IPS-NIHi7 (cell line): ENCODE results near the gene FBXO44.
A peak's percentile ranks its signal among the peaks of the same experiment; 100 is the strongest.
"Not testable (repeated sequence)": the region's sequence is repeated elsewhere in the genome, so short reads cannot be mapped to it uniquely, and the experiment has no call there.

Experiments used
- DNase-seq: peaks from one replicate; pipeline ENCODE4 v3.0.0; 2012; ENCODE audit warnings: mixed read lengths; ENCODE audit errors: extremely low spot score

The FBXO44 gene, protein sequence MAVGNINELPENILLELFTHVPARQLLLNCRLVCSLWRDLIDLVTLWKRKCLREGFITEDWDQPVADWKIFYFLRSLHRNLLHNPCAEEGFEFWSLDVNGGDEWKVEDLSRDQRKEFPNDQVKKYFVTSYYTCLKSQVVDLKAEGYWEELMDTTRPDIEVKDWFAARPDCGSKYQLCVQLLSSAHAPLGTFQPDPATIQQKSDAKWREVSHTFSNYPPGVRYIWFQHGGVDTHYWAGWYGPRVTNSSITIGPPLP

DNA sequence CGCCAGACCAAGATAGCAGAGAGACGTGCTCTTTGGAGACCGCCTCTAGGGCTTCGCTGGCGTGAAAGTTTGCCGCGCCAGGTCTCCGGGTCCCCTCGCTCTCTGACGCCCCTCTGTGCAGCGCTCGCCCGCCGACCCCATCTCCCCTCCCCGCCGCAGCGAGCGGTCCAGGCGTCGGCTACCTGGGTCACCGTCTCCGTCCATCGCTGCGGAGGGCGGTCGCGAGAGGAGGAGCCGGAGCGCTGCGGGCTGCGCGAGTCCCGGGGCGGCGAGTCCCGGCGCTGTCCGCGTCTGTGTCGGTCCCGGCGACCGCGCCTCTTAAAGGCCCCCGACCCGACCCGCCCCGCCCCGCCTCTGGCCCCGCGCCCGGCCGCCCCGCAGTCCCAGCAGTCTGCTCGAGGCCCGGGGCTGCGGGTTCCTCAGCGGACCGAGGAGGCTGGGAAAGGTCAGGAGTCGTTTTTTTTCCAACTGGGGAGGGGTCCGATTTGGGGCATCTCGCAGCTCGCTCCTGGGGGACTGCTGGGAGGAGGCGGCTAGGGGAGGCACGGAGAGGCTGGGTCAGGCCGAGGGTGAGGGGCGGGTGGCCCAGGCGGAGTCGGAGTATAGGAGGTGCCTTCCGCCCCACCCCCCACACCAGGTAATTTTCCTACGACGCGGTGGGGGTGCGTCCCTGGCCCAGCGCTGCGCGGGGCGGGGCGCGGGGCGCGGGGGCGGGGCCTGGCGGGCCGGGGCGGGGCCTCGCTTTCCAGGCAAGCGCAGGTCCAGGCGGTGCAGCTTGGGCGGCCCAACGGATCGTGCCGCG is at the start of gene FBXO44, which contains the start of gene FBXO2:
TSS of gene FBXO44 (plus strand) at position 741 of the 802 bp plus-strand sequence. CDS start 959 bp downstream, outside the sequence.
TSS of gene FBXO2 (minus strand) at position 293 of the 802 bp plus-strand sequence. CDS start at position 204, 89 bp downstream.
- peak; percentile 78 for DNase-seq

DNA sequence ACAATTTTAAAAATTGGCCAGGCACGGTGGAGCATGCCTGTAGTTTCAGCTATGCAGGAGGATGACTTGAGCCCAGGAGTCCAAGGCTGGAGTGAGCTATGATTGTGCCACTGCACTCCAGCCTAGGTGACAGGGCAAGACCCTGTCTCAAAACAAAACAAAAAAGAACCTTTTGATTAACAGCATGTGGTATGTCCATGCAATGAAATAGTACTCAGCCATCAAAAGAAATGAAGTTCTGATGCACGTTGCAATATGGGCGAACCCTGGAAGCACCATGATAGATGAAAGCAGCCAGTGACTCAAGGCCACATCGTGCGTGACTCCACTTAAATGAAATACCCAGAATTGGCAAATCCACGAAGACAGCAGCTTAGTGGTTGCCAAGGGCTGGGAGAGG is 47.9 kb upstream of the FBXO44 start:
- no peak for DNase-seq

DNA sequence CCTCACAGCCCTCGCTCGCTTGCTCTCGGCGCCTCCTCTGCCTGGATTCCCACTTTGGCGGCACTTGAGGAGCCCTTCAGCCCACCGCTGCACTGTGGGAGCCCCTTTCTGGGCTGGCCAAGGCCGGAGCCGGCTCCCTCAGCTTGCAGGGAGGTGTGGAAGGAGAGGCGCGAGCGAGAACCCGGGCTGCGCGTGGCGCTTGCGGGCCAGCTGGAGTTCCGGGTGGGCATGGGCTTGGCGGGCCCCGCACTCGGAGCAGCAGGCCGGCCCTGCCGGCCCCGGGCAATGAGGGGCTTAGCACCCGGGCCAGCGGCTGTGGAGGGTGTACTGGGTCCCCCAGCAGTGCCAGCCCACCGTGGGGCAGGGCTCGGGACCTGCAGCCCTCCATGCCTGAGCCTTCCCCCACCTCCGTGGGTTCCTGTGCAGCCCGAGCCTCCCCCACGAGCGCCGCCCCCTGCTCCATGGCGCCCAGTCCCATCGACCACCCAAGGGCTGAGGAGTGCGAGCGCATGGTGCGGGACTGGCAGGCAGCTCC is 46.0 kb upstream of the FBXO44 start:
- DNase-seq: not testable (repeated sequence)

DNA sequence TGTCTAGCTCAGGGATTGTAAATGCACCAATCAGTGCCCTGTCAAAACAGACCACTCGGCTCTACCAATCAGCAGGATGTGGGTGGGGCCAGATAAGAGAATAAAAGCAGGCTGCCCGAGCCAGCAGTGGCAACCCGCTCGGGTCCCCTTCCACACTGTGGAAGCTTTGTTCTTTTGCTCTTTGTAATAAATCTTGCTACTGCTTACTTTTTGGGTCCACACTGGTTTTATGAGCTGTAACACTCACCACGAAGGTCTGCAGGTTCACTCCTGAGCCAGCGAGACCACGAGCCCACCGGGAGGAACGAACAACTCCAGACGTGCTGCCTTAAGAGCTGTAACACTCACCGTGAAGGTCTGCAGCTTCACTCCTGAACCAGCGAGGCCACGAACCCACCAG is 45.3 kb upstream of the FBXO44 start:
- not testable (repeated sequence) for DNase-seq

DNA sequence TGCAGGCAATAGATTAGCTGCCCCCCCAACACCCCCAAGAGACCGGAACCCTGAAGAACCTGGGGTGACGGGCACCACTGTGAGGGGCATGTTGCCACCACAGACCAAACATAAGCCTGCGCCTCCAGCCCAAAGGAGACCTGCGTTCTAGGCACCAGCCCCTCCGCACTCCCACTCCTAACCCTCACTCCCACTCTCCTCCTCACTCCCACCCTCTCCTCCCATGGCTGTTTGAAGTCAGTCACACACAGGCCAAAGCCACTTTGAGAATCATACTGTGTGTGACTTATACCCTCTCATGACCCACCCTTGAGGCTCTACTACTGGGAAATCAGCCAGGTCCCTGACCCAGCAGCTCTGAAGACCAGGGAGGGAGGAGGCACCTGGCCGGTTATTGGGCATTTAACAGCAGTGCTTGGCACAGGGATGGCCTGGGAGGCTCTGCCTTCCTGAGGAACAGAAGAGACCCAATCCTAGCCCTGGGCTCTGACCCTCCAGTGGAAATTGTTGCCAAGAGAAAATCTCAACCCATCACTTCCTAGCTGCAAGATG is 44.0 kb upstream of the FBXO44 start:
- DNase-seq: no peak

DNA sequence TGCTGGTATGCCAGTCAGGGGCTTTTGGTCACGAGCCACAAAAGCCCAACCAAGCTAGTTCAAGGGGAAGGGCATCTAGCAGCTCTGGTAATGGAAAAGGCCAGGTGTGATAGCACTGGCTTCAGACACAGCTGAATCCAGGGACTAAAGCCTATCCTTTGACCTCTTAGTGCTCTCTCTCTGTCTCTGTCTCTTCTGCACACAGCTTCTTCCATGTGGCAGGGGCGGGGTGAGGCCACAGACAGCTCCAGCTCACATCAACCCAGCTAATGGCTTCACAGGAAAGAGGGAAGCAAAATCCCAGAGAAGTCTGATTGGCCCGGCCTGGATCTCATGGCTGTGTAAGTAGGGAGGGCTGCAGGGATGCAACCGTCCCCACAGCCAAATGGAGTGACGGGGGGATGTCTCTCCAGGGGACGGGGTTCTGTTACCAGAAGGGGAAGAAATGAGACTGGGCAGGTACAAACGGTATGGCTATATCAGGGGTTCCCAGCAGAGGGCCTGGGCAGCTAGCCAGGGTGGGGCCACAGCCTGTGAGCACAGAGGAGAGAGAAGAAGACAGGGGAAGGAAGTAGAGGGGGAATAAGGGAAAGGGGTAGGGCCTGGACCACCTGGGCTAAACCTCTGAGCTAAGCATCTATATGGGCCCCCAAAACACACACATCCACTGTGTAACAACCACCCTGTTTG is 42.9 kb upstream of the FBXO44 start:
- no peak for DNase-seq

DNA sequence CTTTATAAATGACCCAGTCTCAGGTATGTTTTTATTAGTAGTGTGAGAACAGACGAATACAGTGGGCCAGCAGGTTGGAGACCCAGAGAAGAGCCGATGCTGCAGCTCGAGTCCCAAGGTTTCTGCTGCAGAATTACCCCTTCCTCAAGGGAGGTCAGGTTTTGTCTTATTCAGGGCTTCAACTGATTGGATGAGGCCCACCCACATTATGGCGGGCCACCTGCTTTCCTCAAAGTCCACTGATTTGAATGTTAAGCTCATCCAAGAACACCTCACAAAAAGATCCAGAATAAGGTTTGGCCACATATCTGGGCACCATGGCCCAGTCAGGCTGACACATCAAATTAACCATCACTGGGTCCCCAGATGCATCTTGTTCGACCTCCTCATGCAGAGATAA is 41.3 kb upstream of the FBXO44 start:
- no peak for DNase-seq

DNA sequence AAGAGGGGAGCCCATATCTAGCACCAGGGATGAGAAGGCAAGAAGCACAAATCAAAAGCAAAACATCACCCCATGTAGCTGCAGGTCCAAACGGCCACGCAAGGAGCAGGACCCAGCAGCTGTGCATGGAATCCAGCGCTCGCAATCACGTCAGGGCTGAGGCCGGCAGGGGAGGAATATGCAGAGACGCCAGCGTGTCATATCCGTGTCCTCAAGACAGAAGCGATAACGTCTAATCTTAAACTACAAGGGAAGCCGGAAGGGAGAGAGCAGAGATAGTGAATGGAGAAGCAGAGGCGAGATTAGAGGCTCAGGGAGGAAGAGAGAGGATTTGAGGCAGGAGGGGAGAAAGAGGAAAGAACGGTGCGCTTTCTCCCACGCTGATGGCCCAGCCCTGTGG is 39.6 kb upstream of the FBXO44 start:
- no peak for DNase-seq

DNA sequence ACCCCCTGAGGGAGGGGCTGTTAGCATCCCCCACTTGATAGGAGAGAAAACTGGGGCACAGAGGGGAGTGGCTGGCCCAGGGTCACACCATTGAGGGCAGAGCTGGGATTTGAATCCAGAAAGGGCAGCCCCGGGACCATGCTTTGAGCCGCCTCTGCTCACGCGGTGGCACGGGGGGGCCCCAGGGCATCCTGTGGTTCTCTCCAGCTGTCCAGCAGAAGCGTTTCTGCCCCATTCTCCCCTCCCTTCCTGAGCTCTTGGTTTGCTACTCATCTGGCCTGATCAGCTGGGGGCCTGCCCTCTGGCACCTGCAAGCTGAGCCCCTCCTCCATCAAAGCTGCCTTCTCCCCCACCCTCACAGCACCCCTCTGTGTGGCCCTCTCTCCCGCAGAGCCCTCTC is 37.9 kb upstream of the FBXO44 start:
- no peak for DNase-seq

DNA sequence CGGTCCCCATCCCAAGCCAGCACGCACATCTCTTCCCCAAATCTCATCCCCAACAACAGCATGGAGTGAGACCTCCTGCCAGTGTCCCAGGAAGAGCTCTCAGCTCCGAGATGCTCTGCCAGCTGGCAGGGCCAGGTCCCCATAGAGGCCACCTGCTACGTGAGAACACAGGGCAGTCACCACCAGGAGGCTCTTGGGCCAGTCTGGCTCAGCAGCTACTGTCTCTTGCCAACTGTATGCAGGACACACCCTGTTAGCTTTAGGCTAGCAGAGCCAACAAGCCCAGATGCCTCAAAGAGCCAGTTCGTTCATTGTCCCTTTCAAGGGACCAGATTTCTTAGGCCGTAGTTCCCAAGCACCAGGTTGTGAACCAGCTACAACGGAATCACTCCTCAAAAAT is 37.4 kb upstream of the FBXO44 start:
- DNase-seq: no peak

DNA sequence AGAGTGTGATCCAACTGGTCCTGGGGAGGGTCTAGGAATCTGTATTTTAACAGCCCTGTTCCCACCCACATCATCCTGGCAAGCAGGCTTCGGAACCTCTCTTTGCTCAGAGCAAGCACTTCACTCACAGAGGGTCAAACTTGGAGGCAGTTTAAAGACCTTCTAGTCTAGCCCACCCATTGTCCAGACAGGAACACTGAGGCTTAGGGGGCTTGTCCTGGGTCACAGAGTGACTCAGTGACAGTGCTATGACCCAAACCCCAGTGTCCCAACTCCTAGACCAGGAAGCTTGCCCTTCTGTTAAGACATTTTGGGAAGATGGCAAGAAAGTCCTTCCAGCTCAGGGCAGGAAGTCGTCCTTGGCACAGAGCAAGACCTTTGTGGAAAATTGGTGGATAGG is 36.9 kb upstream of the FBXO44 start:
- DNase-seq: no peak

DNA sequence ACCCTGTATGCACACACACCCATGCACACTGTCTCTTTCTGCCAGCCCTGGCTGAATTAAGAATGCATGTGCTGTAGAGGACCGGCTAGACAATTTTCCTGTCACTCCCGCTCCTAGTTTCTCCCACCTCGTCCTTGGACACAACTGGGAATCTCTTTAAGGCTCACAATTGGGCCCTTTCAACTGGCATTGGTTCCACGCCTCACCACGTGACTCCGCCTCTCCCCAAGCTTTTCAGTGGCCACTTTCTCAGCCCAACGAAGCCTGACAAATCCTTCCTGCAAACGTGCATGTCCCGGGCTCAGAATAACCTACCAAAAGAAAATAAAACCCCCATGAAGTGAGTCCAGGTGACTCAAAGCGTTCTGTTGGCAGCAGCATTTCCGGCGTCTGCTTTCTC is 34.3 kb upstream of the FBXO44 start:
- no peak for DNase-seq

DNA sequence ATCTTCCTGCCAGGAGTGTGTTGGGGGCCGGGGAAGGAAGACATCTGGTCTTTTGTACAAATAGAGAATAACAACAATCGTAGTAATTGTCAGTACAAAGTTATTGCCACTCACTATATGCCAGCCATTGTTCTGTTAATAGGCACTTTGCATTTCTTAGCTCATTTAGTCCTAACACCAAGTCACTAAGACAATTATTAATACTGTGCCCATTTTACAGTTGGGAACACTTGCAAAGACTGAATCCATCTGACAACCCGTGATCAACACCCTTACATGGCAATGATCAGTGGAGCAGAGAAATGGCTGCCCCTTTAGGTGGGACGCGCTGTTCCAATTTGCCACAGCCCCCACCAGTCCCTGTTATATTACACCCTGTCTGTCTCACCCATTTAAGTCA is 33.8 kb upstream of the FBXO44 start:
- DNase-seq: no peak

DNA sequence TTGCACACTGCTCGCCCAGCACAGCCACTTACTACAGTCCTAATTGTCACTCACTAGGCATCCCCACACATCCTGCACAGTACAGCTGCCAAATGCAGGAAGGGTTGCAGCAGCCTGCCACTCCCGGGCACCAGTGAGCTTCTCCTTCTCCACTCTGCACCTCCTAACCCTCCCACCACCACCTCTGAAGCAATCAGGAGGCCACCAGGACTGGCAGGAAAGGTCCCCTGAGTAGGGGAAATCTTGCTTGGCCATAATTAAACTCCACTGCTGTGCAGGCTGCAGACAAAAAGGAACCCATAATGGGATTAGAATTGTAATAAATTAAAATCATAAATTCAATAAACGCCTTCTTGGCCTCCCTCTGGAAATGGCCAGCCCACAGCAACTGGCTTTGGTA is 32.3 kb upstream of the FBXO44 start:
- no peak for DNase-seq

DNA sequence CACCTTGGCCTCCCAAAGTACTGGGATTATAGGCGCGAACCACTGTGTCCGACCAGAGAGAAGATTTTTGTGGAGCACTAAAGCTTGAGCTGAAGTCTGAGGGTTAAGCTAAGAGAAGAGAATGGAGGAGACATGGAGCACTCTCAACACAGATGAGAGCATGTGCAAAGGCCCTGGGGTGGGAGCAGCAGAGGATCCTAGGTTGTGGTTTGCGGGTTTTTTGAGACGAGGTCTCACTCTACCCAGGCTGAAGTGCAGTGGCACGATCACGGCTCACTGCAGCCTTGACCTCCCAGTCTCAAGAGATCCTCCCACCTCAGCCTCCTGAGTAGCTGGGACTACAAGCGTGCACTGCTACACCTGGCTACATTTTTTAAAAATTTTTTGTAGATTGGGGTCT is 31.0 kb upstream of the FBXO44 start:
- no peak for DNase-seq

DNA sequence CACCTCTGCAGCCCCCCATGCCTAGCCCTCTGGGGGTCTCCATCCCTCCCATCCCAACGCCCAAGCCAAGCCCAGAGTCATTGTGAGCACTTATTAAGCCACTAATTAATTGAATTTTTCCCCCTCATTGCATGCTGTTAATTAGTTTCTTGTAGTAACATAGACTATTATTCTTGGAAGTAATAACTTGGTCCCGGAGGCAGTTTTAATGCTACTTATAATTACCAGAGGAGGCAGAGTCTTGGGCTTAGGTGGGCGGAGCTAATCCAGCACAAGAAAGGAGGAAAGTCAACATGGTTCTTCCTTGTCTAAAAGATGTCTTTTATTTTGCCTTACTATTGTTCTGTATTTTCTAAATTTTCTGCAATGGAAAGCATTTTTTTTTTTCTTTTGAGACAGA is 28.1 kb upstream of the FBXO44 start:
- DNase-seq: no peak

DNA sequence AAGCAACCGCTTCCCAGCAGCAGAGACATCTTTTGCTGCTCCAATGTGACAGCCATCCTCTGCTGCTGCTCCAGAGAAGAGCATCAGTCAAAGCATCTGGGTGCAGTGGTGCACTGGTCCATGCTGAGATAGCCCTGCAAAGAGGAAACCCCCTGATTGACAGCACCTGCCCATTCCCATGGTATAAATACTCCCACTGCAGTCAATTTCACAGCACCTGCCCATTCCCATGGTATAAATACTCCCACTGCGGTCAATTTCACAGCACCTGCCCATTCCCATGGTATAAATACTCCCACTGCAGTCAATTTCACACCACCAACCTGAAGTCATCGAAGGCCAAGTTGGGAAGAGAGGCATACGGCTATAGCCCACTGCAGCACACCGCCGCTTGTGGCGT is 25.9 kb upstream of the FBXO44 start:
- no peak for DNase-seq

DNA sequence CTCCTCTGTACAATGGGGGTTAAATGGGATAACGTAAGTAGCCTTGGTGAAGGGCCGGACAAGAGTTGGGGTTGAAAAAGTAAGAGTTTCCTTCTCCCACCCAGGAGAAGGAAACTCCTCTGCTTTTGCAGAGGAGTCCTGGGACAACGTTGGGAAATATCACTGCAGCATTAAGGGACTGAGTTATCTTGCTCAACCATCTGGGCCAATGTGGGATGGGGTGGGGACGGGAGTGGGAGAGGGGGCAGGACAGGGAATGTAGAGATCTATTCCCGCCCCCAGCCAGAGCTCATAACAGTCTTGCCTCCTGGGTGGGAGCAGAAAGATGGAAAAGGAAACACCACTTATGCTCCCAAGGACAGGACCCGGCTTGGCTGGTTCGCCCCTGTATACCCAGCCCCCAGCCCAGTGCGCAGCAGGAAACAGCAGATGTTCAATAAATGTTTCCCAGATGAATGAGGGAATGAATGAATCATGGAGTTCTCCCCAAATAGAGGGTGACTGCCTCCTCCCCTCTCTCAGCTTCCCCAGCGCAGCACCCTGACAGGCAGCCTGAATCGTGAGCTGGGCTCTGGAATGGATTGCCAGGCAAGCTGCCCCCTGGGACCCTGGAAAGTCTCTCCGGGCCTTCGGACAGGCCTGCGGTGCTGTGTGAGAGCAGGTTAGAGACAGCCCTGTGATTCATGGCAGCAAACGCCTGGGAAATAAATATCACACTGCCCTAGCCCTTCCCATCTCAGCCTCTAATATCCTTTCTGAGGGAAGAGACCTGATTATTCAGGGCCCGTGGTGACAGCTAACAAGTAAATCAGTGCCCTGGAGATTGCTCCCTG is 25.3 kb upstream of the FBXO44 start:
- DNase-seq: no peak

DNA sequence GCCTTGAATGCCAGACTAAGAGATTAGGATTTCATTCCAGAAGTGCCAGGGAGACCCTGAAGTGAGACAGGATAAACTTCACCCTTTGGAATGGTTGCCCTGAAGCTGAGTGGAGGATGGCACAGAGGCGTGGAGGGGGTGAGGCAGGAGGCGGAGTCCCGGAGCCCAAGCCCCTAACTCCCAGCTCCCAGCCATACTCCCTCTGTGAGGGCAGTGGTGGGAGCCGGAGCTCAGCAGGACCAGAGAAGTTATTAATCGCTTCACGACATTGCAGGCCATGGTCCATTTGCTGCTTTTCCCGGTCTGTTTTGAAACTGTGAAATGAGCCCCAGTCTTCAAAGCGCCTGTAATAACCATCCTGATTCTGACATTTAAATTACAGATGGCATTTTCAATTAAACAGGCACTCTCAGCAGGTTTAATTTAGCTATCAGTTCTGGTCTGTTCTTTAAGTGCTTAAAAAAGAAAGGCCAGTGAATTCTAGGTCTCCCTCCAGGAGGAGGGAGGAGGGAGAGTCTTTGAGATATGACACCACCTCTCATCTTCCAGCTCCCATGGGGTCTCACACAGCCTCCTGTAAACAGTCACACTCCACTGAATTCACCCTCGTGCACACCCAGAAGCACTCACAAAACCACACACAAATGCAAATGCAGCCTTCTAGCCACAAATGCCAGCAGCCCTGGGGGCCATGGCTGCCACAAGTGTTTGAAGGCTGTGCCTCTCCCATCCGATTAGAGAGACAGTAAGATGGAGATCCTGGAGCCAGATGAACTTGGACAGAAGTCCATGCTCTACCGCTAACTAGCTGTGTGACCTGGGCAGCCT is 20.1 kb upstream of the FBXO44 start:
- no peak for DNase-seq

DNA sequence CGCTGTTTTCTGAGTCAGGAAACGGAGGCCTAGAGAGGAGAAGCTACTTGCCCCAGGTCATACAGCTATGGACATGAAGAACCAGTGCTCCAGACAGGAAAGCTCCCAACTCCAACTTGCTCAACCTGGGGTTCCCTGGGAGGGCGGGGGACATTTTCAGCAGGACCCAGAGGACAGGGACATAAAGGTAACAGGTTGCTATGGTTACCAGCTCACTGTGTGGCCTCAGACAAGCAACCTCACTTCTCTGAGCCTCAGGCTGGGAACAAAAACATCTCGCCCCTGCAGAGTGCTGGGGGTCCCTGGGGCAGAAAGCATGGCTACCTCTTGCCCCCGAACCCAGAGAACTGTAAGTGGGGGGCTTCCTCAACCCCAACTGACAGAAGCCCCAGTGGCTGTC is 16.6 kb upstream of the FBXO44 start:
- DNase-seq: no peak
